Fibroblast of the aortic adventitia (primary cell): ENCODE measurements around the gene SMYD1. TPM values are rescaled to one million over a fixed set of nuclear protein-coding genes. Genes with fewer than 3 reads are reported as not detected.

Experiments used
- DNase-seq: peaks from one replicate; pipeline ENCODE4 v3.0.0-alpha.2; 2010; ENCODE audit warnings: low read depth
- H3K4me3 ChIP-seq: 2 replicates; pipeline ENCODE4 v1.5.1; 2011; ENCODE audit warnings: low read depth, mild to moderate bottlenecking, control low read depth, low read length, moderate library complexity
- total RNA-seq: library from RNA; depleted of rRNA; stranded (reverse); fragments of >200 nt; gene quantifications from 2 replicates; pipeline ENCODE4 v1.2.3, GENCODE V29; 2012; ENCODE audit warnings: low replicate concordance
- TF ChIP-seq, protein P1 (sequence below): IDR thresholded peaks from 2 replicates; pipeline ENCODE4 v1.5.1; 2011; ENCODE audit warnings: mild to moderate bottlenecking, low read length, control low read depth, inconsistent platforms; ENCODE audit not compliant: insufficient read depth

The SMYD1 gene
- total RNA-seq, 1 donor = not detected

GRCh38 chr2:88055371-88056128 is 12.1 kb upstream of the SMYD1 start, which contains the start of gene KRCC1:
TSS of gene KRCC1 (minus strand) at chr2:88055783. CDS start at chr2:88028563, 27,220 bp downstream.
- TF ChIP-seq, protein P1, sequence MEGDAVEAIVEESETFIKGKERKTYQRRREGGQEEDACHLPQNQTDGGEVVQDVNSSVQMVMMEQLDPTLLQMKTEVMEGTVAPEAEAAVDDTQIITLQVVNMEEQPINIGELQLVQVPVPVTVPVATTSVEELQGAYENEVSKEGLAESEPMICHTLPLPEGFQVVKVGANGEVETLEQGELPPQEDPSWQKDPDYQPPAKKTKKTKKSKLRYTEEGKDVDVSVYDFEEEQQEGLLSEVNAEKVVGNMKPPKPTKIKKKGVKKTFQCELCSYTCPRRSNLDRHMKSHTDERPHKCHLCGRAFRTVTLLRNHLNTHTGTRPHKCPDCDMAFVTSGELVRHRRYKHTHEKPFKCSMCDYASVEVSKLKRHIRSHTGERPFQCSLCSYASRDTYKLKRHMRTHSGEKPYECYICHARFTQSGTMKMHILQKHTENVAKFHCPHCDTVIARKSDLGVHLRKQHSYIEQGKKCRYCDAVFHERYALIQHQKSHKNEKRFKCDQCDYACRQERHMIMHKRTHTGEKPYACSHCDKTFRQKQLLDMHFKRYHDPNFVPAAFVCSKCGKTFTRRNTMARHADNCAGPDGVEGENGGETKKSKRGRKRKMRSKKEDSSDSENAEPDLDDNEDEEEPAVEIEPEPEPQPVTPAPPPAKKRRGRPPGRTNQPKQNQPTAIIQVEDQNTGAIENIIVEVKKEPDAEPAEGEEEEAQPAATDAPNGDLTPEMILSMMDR = peak; percentile 4
- peak; percentile 97 for DNase-seq
- peak within 1 kb of the TSS; percentile 93 for H3K4me3 ChIP-seq

- H3K4me3 ChIP-seq = no peak overlapping the region
- TF ChIP-seq, protein P1 = no peak
- no peak for DNase-seq
Observed at GRCh38 chr2:88057437-88057844, 10.2 kb upstream of the SMYD1 start.

DNA sequence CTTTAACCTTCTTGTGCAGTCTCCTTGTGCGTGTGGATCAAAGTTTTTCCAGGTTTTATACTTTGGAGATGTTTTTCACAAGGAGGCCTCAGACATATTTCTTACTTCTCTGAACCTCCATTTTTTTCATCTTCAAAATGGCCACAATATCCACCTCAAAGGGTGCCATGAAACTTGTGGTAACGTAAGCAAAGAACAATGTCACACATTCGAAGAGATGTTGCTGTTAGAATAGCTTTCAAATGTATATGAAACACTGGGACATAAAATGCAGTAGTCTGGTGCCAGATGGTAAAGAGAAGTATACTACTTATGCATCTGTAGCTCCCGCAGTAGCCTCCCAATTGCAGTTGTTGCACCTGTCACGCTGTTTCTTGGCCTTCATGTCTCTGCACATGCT is 9.4 kb upstream of the SMYD1 start:
- H3K4me3 ChIP-seq = no peak overlapping the region
- TF ChIP-seq, protein P1 = no peak
- DNase-seq = no peak

- peak; percentile 52 for DNase-seq
- H3K4me3 ChIP-seq = no peak overlapping the region
- TF ChIP-seq, protein P1 = peak; percentile 85
Observed at GRCh38 chr2:88059979-88060906, 7.4 kb upstream of the SMYD1 start.

DNA sequence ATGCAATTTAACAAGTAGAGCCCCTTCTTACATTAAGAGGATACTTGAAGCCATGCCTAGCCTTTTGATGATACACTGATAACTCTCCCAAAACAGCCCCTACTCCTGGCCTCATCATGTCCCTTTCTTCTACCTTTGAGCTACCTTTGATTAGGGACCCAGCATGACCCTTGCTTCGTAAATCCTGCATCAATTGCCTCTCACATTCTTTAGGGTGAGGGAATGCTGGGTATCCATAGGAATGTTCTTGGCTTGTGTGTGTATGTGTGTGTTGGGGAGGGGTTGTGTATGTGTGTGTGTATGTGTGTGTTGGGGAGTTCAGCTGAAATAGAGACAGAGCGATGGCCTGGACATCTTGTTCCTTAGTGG is 6.7 kb upstream of the SMYD1 start:
- TF ChIP-seq, protein P1 = no peak
- DNase-seq = no peak
- no peak overlapping the region for H3K4me3 ChIP-seq

- DNase-seq = no peak
- TF ChIP-seq, protein P1 = no peak
Observed at GRCh38 chr2:88061295-88061694, 6.3 kb upstream of the SMYD1 start.

More at GRCh38 chr2:88061295-88061694, 6.3 kb upstream of the SMYD1 start:
- H3K4me3 ChIP-seq = no peak overlapping the region
